Colon (tissue), 2 donors: ENCODE results near the gene WDR48.

Experiments used
- FAIRE-seq: peaks from 2 replicates; lab custom pipeline; 2012; peaks lifted over from hg19 to GRCh38; lab: Jason Lieb, UNC
- donor health status: control.
- donor health status: control.

Gene WDR48

GRCh38 chr3:39124876-39125840 is 73.3 kb downstream of the WDR48 start:
- no peak for FAIRE-seq

- FAIRE-seq = no peak
These were observed 74.2 kb downstream of the WDR48 start for GRCh38 chr3:39125841-39126500.

- no peak for FAIRE-seq
These were observed 74.8 kb downstream of the WDR48 start for GRCh38 chr3:39126532-39127071.

GRCh38 chr3:39127269-39127907 is 75.6 kb downstream of the WDR48 start:
- FAIRE-seq = no peak

DNA sequence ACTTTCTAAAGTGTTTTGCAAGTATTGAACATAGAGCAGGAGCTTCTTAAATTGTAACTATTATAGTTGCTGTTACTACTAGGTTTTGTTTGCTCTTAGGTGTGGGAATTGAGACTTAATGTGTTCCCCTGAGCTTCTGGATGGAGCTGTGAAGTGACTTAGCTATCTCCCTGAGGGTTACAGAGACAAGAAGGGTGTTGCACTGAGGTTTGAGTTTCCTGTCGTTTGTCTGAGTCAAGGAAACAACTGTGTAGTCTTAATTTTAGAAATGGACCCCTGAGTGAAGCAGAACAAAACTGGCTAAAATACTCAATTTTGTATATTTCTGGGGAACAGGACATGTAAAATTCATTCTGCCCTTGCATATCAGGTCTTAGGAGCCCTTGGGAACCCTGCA is 76.1 kb downstream of the WDR48 start:
- no peak for FAIRE-seq

DNA sequence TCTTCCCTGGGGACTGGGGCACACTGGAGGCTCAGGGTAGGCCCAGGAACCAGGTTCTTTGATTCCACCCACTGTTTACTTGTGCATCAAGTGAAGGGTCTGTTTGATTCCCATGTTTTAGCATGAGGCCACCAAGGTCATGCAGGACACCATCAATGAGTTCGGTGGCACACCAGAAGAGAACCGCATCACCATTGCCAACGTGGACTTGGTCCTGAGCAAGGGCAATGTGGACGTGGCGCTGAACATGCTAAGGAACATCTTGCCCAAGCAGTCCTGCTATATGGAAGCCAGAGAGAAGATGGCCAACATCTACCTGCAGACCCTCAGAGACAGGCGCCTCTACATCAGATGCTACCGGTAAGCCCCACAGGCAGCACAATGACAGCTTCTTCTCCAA is 77.1 kb downstream of the WDR48 start:
- FAIRE-seq = no peak

DNA sequence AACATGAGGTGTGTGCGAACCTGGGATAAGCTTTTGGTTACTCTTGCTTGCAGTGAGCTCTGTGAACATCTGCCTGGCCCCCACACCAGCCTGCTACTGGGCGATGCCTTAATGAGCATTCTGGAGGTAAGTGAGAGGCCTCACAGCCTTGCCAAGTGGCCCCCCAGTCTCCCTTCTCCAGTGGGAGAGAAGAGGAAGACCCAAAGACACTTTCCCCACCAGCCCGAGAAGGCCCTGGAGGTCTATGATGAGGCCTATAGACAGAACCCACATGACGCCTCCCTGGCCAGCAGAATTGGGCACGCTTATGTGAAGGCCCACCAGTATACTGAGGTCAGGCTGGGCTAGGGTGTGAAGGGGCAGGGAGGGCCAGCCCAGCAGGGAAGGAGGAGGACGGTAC is 78.2 kb downstream of the WDR48 start:
- FAIRE-seq = no peak

- no peak for FAIRE-seq
These were observed 79.0 kb downstream of the WDR48 start for GRCh38 chr3:39130693-39131265.

GRCh38 chr3:39132096-39133092 is 80.6 kb downstream of the WDR48 start:
- FAIRE-seq = no peak

DNA sequence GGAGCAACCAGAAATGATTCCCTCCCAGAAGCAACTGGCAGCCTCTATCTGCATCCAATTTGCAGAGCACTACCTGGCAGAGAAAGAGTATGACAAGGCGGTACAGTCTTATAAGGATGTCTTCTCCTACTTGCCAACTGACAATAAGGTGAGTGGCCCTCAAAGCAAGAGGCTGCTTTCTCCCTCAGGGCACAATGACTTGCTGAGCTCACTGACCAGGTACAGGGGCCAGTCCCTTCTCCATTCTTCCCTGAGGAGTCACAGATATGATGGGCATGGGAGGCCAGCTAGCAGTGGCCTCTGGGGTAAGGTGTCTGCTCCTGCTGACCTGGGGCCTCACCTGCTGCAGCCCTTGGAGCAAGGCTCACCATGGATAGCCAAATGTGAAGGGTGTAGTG is 81.3 kb downstream of the WDR48 start:
- no peak for FAIRE-seq

DNA sequence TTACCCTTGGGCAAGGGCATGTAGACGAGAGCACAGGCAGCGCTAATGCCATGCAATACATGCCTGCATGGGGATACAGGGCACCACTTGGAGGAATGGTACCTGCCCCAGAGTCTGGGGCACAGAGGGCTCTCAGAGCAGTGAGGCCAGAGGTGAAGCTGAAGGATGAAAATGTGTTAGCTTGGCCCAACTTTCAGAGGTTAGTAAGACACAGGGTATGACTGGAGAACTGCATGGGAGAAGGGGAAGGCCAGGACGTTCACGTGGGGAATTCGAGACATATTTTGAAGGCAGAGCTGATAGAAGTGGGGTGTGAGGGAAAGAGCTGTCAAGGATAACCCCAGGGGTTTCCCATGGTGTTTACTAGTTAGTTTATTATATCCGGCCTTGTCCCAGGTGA is 82.0 kb downstream of the WDR48 start:
- no peak for FAIRE-seq

GRCh38 chr3:39134305-39134704 is 82.5 kb downstream of the WDR48 start:
- FAIRE-seq = no peak

GRCh38 chr3:39135170-39135805 is 83.5 kb downstream of the WDR48 start:
- FAIRE-seq = no peak

- FAIRE-seq = no peak
These were observed 85.0 kb downstream of the WDR48 start for GRCh38 chr3:39136533-39137434.

GRCh38 chr3:39137435-39137936 is 85.7 kb downstream of the WDR48 start:
- no peak for FAIRE-seq

DNA sequence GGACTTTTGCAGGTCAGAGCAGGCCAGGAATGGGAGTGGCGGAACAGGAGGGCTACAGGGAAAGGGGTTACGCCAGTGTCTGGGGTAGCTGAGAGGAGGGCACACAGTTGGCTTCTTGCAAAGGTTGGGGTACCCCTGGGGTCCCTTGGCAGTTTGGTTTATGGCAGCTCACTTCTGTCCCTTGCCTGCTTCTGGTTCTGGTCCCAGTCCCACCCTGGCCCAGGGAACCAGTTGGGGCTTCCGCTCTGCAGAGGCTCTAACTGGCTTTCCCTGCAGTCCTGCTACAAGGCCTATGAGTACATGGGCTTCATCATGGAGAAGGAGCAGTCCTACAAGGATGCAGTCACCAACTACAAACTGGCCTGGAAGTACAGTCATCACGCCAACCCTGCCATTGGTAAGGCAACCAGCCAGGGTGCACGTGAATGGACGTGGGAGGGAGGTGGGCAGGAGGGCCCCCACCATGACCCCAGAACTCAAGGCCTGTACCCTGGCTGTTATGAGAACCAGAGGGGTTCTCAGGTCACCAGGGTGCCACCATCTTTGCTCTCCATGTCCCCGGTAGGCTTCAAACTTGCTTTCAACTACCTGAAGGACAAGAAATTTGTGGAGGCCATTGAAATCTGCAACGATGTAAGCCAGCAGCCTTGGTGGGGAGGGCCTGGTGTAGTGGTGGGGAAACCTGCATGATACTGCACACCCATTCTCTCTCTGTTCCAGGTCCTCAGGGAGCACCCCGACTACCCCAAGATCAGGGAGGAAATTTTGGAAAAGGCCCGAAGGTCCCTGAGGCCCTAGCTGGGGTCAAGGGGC is 86.4 kb downstream of the WDR48 start:
- FAIRE-seq = no peak

DNA sequence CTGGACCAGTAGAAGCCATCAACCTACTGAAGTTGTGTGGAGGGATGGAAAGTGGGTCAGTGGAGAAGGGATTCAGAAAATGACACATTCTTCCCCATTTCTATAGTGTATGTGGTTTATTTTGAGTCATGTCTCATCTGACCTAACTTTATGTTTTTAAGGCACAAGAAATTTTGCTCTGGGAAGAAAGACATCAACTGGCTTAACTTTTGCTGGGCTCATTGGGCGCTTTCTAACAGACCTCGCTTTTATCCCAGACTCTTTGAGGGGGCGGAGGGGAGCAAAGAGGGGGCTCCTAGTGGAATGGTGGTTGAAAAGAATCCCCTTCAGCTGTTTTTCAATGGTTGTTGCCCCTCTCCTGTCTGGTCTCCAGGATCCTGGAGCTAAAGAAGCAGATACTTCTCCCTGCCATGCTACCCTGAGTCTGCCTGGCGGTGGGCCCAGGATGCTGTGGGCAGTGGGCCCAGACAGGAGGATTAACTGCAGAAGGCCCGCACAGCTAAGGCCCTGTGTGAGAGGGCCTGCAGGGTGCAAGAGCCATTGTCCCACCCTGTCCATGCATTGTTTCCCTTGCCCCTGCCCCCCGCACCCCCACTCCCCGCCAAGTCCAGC is 87.1 kb downstream of the WDR48 start:
- FAIRE-seq = no peak

- no peak for FAIRE-seq
These were observed 87.6 kb downstream of the WDR48 start for GRCh38 chr3:39139442-39139841.
